NB4 (cell line): ENCODE measurements around the gene ACSF2.
A peak's percentile ranks its signal among the peaks of the same experiment; 100 is the strongest.

Source experiments
- DNase-seq: peaks from one replicate; pipeline ENCODE4 v3.0.0; 2010; ENCODE audit warnings: low read depth
- H3K4me3 ChIP-seq: one replicate; pipeline ENCODE4 v1.5.1; 2011; ENCODE audit warnings: mild to moderate bottlenecking, low read depth, low read length, moderate library complexity
- MYC ChIP-seq: IDR thresholded peaks from 2 replicates; pipeline ENCODE4 v1.6.1; 2011; ENCODE audit warnings: low read depth, low read length
- POLR2A ChIP-seq: IDR thresholded peaks from 2 replicates; pipeline ENCODE4 v1.6.1; 2011; ENCODE audit warnings: mild to moderate bottlenecking; ENCODE audit not compliant: insufficient read length; ENCODE audit errors: extremely low read depth
- TF ChIP-seq, protein P1 (sequence below): IDR thresholded peaks from 2 replicates; pipeline ENCODE4 v1.6.1; 2011; ENCODE audit warnings: low read depth, low read length
- TF ChIP-seq, protein P2 (sequence below): IDR thresholded peaks from one replicate; pipeline ENCODE4 v1.5.1; 2012; ENCODE audit warnings: low read depth, low read length

ACSF2 gene

GRCh38 chr17:50421308-50422051, 4.5 kb upstream of the ACSF2 start:
- TF ChIP-seq MYC, result no peak
- TF ChIP-seq, protein P1, sequence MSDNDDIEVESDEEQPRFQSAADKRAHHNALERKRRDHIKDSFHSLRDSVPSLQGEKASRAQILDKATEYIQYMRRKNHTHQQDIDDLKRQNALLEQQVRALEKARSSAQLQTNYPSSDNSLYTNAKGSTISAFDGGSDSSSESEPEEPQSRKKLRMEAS, result no peak
- TF ChIP-seq, protein P2, sequence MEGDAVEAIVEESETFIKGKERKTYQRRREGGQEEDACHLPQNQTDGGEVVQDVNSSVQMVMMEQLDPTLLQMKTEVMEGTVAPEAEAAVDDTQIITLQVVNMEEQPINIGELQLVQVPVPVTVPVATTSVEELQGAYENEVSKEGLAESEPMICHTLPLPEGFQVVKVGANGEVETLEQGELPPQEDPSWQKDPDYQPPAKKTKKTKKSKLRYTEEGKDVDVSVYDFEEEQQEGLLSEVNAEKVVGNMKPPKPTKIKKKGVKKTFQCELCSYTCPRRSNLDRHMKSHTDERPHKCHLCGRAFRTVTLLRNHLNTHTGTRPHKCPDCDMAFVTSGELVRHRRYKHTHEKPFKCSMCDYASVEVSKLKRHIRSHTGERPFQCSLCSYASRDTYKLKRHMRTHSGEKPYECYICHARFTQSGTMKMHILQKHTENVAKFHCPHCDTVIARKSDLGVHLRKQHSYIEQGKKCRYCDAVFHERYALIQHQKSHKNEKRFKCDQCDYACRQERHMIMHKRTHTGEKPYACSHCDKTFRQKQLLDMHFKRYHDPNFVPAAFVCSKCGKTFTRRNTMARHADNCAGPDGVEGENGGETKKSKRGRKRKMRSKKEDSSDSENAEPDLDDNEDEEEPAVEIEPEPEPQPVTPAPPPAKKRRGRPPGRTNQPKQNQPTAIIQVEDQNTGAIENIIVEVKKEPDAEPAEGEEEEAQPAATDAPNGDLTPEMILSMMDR, result no peak
- no peak for TF ChIP-seq POLR2A
- DNase-seq, result peak; percentile 30
- peak overlapping the region; percentile 55 for H3K4me3 ChIP-seq

DNA sequence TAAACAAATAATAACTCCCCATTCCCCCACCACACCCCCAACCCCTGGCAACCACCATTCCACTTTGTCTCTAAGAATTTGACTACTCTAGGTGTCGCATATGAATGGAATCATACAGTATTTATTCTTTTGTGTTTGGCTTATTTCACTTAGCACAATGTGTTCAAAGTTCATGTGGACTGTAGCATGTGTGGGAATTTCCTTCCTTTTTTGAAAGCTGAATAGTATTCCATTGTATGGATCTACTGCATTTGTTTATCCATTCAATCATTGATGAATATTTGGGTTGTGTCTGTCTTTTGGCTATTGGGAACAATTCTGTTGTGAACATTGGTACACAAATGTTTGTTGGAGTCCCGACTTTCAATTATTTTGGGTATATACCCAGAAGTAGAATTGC, 3.3 kb upstream of the ACSF2 start:
- no peak for DNase-seq
- TF ChIP-seq, protein P1, result no peak
- TF ChIP-seq, protein P2, result no peak
- no peak for TF ChIP-seq MYC
- TF ChIP-seq POLR2A, result no peak
- H3K4me3 ChIP-seq, result no peak overlapping the region

DNA sequence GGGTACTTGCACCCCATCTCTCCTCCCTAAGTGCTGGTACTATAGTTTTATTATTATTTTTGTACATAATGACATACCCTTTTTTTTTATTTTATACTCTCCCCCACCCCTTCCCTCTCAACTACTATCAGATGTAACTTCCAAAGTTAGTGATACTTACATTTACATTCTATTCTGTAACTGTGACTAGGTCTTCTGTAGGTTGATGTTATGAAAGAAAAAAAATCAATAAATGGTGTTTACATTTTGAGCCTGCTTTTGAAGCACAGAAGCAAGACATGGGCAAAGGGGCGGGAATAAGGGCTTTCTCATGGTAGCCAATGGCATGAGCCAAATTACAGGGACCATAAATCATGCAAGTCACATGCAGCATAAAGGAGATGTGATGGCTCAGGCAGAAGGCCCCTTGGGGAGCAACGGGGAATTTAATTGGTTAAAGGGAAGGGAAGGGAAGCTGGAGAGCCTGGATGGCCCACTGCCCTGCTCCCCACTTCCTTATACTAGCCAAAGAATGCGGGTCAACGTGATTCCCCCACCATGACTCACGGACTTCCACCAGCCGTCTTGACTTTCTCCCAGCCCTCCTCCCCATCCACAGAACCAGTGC, 2.4 kb upstream of the ACSF2 start:
- no peak overlapping the region for H3K4me3 ChIP-seq
- TF ChIP-seq MYC (no peak), POLR2A (no peak)
- TF ChIP-seq, protein P2, result no peak
- TF ChIP-seq, protein P1, result 0 out of 2 replicates have a peak, but pooled peaks have one; percentile 3
- DNase-seq, result peak; percentile 56

- TF ChIP-seq MYC, result no peak
- DNase-seq, result no peak
- no peak overlapping the region for H3K4me3 ChIP-seq
Observed at GRCh38 chr17:50424246-50424995, 1.6 kb upstream of the ACSF2 start.

GRCh38 chr17:50424996-50425681, 879 bp upstream of the ACSF2 start:
- TF ChIP-seq MYC, result no peak
- no peak for TF ChIP-seq POLR2A
- TF ChIP-seq, protein P2, result no peak
- TF ChIP-seq, protein P1, result no peak
- no peak for DNase-seq
- no peak overlapping the region for H3K4me3 ChIP-seq
